GM23248 (cell line): Measurements from ENCODE around the gene DOCK10. TPM values are rescaled to one million over a fixed set of nuclear protein-coding genes. Genes with fewer than 3 reads are reported as not detected.
A peak's percentile ranks its signal among the peaks of the same experiment; 100 is the strongest.

Experiments used
- DNase-seq: peaks from one replicate; pipeline ENCODE4 v3.0.0-alpha.2; 2015
- H2AFZ ChIP-seq: fragments of 200-600 bp; sonication (generic); 2 replicates; pipeline ENCODE4 v1.6.1; 2016; ENCODE audit warnings: antibody characterized with exemption
- H3F3A ChIP-seq: fragments of 200-600 bp; sonication (generic); 2 replicates; pipeline ENCODE4 v1.6.1; 2016; ENCODE audit warnings: mild to moderate bottlenecking, antibody characterized with exemption, mixed run types; ENCODE audit not compliant: insufficient read depth
- H3K27ac ChIP-seq: fragments of 200-600 bp; sonication (generic); 2 replicates; pipeline ENCODE4 v1.5.1; 2016; ENCODE audit warnings: mild to moderate bottlenecking
- H3K27me3 ChIP-seq: fragments of 200-600 bp; sonication (generic); replicated peaks from 2 replicates; pipeline ENCODE4 v1.6.1; 2016; ENCODE audit warnings: mild to moderate bottlenecking; ENCODE audit not compliant: insufficient read depth
- H3K36me3 ChIP-seq: fragments of 200-600 bp; sonication (generic); 2 replicates; pipeline ENCODE4 v1.6.1; 2016; ENCODE audit warnings: low read depth, mild to moderate bottlenecking
- H3K4me1 ChIP-seq: fragments of 200-600 bp; sonication (generic); 2 replicates; pipeline ENCODE4 v1.6.1; 2016; ENCODE audit warnings: mild to moderate bottlenecking; ENCODE audit not compliant: insufficient read depth
- H3K4me2 ChIP-seq: fragments of 200-600 bp; sonication (generic); one replicate; pipeline ENCODE4 v1.6.1; 2016; ENCODE audit warnings: mild to moderate bottlenecking; ENCODE audit not compliant: unreplicated experiment
- H3K4me3 ChIP-seq: fragments of 200-600 bp; sonication (generic); 2 replicates; pipeline ENCODE4 v1.5.1; 2016; ENCODE audit warnings: mild to moderate bottlenecking
- H3K79me2 ChIP-seq: fragments of 200-600 bp; sonication (generic); 2 replicates; pipeline ENCODE4 v1.6.1; 2016; ENCODE audit warnings: mild to moderate bottlenecking; ENCODE audit not compliant: insufficient read depth
- H3K9ac ChIP-seq: fragments of 200-600 bp; sonication (generic); 2 replicates; pipeline ENCODE4 v1.6.1; 2016; ENCODE audit warnings: mild to moderate bottlenecking
- H3K9me2 ChIP-seq: fragments of 200-600 bp; sonication (generic); 2 replicates; pipeline ENCODE4 v1.6.1; 2016; ENCODE audit warnings: mixed run types, mild to moderate bottlenecking, moderate library complexity; ENCODE audit not compliant: insufficient read depth
- H3K9me3 ChIP-seq: fragments of 200-600 bp; sonication (generic); one replicate; pipeline ENCODE4 v1.6.1; 2017; ENCODE audit warnings: low read depth
- H4K20me1 ChIP-seq: fragments of 200-600 bp; sonication (generic); 2 replicates; pipeline ENCODE4 v1.6.0; 2016; ENCODE audit not compliant: insufficient read depth
- EZH2 ChIP-seq: fragments of 200-600 bp; sonication (generic); IDR thresholded peaks from 2 replicates; pipeline ENCODE4 v1.6.1; 2018; ENCODE audit warnings: antibody characterized with exemption, mild to moderate bottlenecking; ENCODE audit not compliant: insufficient read depth, poor library complexity, severe bottlenecking
- EZH2phosphoT487 ChIP-seq: fragments of 200-600 bp; sonication (generic); IDR thresholded peaks from 2 replicates; pipeline ENCODE4 v1.6.1; 2018; ENCODE audit warnings: antibody characterized with exemption, moderate library complexity, mild to moderate bottlenecking, low read depth; ENCODE audit not compliant: insufficient read depth
- WGBS, 2 experiments: methylation state at CpG; one replicate each; pipeline ENCODE4 v1.1.6; 2015 to 2017; ENCODE audit warnings: low lambda C conversion rate in 2 of 2, low coverage in 1 of 2; ENCODE audit errors: missing lambda C conversion rate in 2 of 2; 5-methylcytosine and 5-hydroxymethylcytosine counted together
- in situ Hi-C: fragments of 300-500 bp; cut with MboI; formaldehyde crosslinking; loops from 2 replicates; pipeline ENCODE4 v1.15.0; 2020
- polyA plus RNA-seq: library from polyadenylated mRNA; unstranded; fragments of >200 nt; fragmentation: Nextera tagmentation; extraction: Ambion mirVana; gene quantifications from 2 replicates; pipeline ENCODE4 v1.2.1, GENCODE V29; 2016
- total RNA-seq: library from RNA; depleted of rRNA; stranded (reverse); fragments of >200 nt; shearing (Covaris generic); gene quantifications from 2 replicates; pipeline ENCODE4 v1.2.3, GENCODE V29; 2014

Gene DOCK10
- total and polyA plus RNA-seq, 2 experiments from 2014 or later = 8.5 to 19.2 TPM

DNA sequence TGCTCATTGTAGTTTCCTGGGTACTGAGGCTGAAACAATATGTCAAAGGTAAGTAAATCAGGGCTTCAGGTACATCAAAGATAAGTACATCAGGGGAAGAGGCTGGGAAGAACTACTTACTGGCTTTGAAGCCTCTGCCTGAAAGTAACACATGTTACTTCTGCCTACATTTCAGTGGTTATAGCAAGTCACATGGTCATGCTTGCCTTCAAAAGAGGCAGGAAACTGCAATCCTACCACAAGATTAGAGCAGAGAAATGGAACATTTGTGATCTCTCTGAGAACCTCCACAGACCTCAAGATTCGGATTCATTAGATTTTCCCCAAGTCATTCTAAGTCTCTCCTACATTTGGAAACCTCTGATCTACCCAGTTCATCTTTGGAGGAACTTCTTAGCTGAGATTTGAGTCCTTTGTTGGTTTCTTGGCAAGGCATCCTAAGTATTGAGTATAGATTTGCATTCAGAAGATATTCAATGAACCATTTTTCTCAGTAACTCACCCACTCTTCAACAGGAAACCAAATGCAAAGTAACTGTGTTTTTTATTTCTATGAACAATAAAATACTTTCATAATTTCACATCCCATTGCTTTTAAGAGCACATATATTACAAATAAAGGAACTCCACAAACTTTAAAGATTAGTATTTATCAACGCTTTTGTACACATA, 277.6 kb downstream of the DOCK10 start:
- H3K9me3 ChIP-seq = no peaks in the 10 kb centered on the region
- H3K36me3 ChIP-seq = peaks cover 57% of the 10 kb centered on the region
- no peaks in the 10 kb centered on the region for H3K27me3 ChIP-seq
- no peaks in the 10 kb centered on the region for H3K9me2 ChIP-seq
- no peaks in the 10 kb centered on the region for H4K20me1 ChIP-seq
- no peak overlapping the region for H2AFZ ChIP-seq
- H3K4me1 ChIP-seq = no peaks in the 10 kb centered on the region
- H3K4me3 ChIP-seq = no peak overlapping the region
- H3K9ac ChIP-seq = no peak overlapping the region
- peaks cover 14% of the 10 kb centered on the region; the same call in 1 of the 2 replicates for H3F3A ChIP-seq
- H3K79me2 ChIP-seq = no peaks in the 10 kb centered on the region
- no peak for DNase-seq
- TF ChIP-seq EZH2 (no peak), EZH2phosphoT487 (no peak)
- WGBS, 2 experiments = 78 to 82% methylated on average over 2 of the region's 2 CpGs
- in situ Hi-C loops = no loop called here
- no peak overlapping the region for H3K27ac ChIP-seq
- H3K4me2 ChIP-seq = no peak overlapping the region

DNA sequence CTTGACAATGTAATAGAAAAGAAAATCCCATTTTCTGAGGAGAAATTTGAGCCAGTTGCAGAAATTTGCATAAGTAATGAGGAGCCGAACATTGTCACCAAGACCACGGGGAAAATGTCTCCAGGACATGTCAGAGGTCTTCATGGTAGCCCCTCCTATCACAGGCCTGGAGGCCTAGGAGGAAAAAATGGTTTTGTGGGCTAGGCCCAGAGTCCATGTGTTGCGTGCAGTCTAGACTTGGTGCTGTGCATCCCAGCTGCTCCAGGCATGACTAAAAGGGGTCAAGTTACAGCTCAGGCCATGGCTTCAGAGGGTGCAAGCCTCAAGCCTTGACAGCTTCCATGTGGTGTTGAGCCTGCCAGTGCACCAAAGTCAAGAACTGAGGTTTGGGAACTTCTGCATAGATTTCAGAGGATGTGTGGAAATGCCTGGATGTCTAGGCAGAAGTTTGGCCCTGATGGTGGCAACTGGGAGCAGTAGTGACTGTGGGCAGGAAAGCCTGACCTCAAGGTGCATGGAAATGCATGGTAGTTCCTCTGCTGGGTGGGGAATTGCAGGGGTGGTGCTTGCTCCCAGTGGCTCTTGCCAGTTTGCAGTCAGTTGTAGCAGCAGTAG, 284.2 kb downstream of the DOCK10 start:
- TF ChIP-seq EZH2phosphoT487 (no peak), EZH2 (no peak)
- no peak overlapping the region for H3K4me2 ChIP-seq
- H3K27me3 ChIP-seq = no peaks in the 10 kb centered on the region
- no peaks in the 10 kb centered on the region for H3K9me2 ChIP-seq
- no peak for DNase-seq
- 96 to 100% methylated on average over 3 of the region's 3 CpGs for WGBS, 2 experiments
- no peak overlapping the region for H3K27ac ChIP-seq
- H4K20me1 ChIP-seq = no peaks in the 10 kb centered on the region
- in situ Hi-C loops = no loop called here
- no peak overlapping the region for H2AFZ ChIP-seq
- H3K4me3 ChIP-seq = no peak overlapping the region
- H3K9me3 ChIP-seq = no peaks in the 10 kb centered on the region
- H3F3A ChIP-seq = peaks cover 27% of the 10 kb centered on the region; the same call in 1 of the 2 replicates
- no peak overlapping the region for H3K9ac ChIP-seq
- H3K4me1 ChIP-seq = peaks cover 12% of the 10 kb centered on the region
- H3K36me3 ChIP-seq = peaks cover 25% of the 10 kb centered on the region
- H3K79me2 ChIP-seq = no peaks in the 10 kb centered on the region

DNA sequence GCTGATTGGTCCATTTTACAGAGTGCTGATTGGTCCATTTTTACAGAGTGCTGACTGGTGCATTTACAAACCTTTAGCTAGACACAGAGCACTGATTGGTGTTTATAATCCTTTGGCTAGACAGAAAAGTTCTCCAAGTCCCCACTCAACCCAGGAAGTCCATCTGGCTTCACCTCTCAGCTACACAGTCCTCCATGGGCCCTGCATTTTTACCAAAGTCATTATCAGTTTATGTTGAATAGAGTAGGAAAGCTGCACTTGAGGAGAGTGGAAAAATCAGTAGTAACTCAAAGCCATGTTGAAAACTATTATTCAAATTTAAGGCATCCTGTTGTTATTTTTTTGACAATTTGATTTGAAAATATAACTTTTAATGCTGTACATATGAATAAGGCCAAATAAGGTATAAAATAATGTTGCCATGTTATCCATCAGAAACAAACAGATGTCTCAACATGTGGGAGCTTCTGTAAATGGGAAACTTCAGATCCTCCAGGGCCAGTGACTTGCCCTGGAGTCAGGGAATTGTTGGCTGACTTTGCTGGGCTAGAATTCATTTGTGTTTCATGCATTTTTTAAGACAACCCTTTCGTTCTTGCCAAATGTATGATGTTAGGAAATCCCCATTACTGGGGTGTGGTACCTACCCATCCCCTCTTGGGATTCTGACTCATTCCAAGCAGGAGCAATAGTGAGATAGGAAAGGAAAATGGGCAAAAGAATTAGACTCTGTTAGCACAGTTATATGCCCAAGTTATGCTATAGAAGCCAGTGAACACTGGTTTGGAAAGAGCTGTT, 288.3 kb downstream of the DOCK10 start:
- peak overlapping the region; percentile 83 for H3K27ac ChIP-seq
- in situ Hi-C loops = no loop called here

GRCh38 chr2:224751996-224752698, 290.1 kb downstream of the DOCK10 start:
- Histone ChIP-seq H4K20me1 (no peaks in the 10 kb centered on the region), H3K4me2 (no peak overlapping the region), H3F3A (peaks cover 21% of the 10 kb centered on the region; the same call in 1 of the 2 replicates), H3K4me1 (peaks cover 12% of the 10 kb centered on the region), H3K9me2 (no peaks in the 10 kb centered on the region), H3K79me2 (no peaks in the 10 kb centered on the region), H3K27ac (no peak overlapping the region), H3K36me3 (no peaks in the 10 kb centered on the region), H3K9ac (no peak overlapping the region), H2AFZ (no peak overlapping the region), H3K4me3 (no peak overlapping the region), H3K9me3 (no peaks in the 10 kb centered on the region), H3K27me3 (no peaks in the 10 kb centered on the region)
- TF ChIP-seq EZH2 (no peak), EZH2phosphoT487 (no peak)
- no peak for DNase-seq
- in situ Hi-C loops = no loop called here
- 64 to 69% methylated on average over 5 of the region's 5 CpGs for WGBS, 2 experiments

More for the DNA sequence above, 288.3 kb downstream of the DOCK10 start:
- Histone ChIP-seq H3K36me3 (peaks cover 4% of the 10 kb centered on the region; the same call in 1 of the 2 replicates), H3K9me2 (no peaks in the 10 kb centered on the region), H3K4me3 (no peak overlapping the region), H3K27me3 (no peaks in the 10 kb centered on the region), H3K4me2 (peak overlapping the region; percentile 33), H3K9me3 (no peaks in the 10 kb centered on the region), H3K4me1 (peaks cover 12% of the 10 kb centered on the region), H3K9ac (peak overlapping the region; percentile 53), H2AFZ (0 out of 2 replicates have a peak overlapping the region, but pooled peaks have one; percentile 30), H3K79me2 (no peaks in the 10 kb centered on the region), H3F3A (peaks cover 21% of the 10 kb centered on the region; the same call in 1 of the 2 replicates), H4K20me1 (no peaks in the 10 kb centered on the region)
- peak; percentile 87 for DNase-seq
- WGBS, 2 experiments = 0 to 4% methylated on average over 1 of the region's 1 CpG
- TF ChIP-seq EZH2phosphoT487 = no peak
- no peak for TF ChIP-seq EZH2
